Measurements from ENCODE around the gene ACKR2.

ACKR2 gene

GRCh38 chr3:42771271-42771670, 38.0 kb upstream of the ACKR2 start:
- DNase-seq (ENCODE audit: low spot score): no peak
- no peak for TF ChIP-seq CTCF (IDR thresholded peaks at IDR 0.05)
- H3K4me3 ChIP-seq: no peak overlapping the region
- H3K27ac ChIP-seq: no peak overlapping the region

GRCh38 chr3:42772670-42773408, 36.4 kb upstream of the ACKR2 start, which contains the start of gene CCDC13:
CCDC13 (minus strand) TSS chr3:42773253; CDS start chr3:42758345, 14,908 bp downstream.
- H3K27ac ChIP-seq: peak within 1 kb of the TSS; percentile 65 to 88
- no peak for TF ChIP-seq CTCF (IDR thresholded peaks at IDR 0.05)
- peak; percentile 98 for DNase-seq (ENCODE audit: low spot score)
- peak within 1 kb of the TSS; percentile 79 for H3K4me3 ChIP-seq

- Histone ChIP-seq H3K27ac (peak overlapping the region; percentile 65 to 88), H3K4me3 (peak overlapping the region; percentile 79)
- TF ChIP-seq CTCF (IDR thresholded peaks at IDR 0.05): no peak
- DNase-seq (ENCODE audit: low spot score): no peak
Measured at GRCh38 chr3:42773409-42773751, 35.9 kb upstream of the ACKR2 start.

GRCh38 chr3:42778644-42779043, 30.6 kb upstream of the ACKR2 start:
- H3K27ac ChIP-seq: peak overlapping the region; percentile 0 to 61
- no peak overlapping the region for H3K4me3 ChIP-seq
- no peak for DNase-seq (ENCODE audit: low spot score)
- no peak for TF ChIP-seq CTCF (IDR thresholded peaks at IDR 0.05)

- no peak for TF ChIP-seq CTCF (IDR thresholded peaks at IDR 0.05)
- DNase-seq (ENCODE audit: low spot score): no peak
- H3K27ac ChIP-seq: peak overlapping the region in 1 of 2 donors; percentile 73
- H3K4me3 ChIP-seq: no peak overlapping the region
Measured at GRCh38 chr3:42780398-42780797, 28.8 kb upstream of the ACKR2 start.

GRCh38 chr3:42780892-42781700, 28.1 kb upstream of the ACKR2 start:
- no peak for DNase-seq (ENCODE audit: low spot score)
- H3K27ac ChIP-seq: peak overlapping the region in 1 of 2 donors; percentile 73
- TF ChIP-seq CTCF (IDR thresholded peaks at IDR 0.05): peak; percentile 78
- no peak overlapping the region for H3K4me3 ChIP-seq

Data from coronary artery (tissue), 2 donors.